K562 (cell line): ENCODE measurements around the gene GP1BB. TPM values are rescaled to one million over a fixed set of nuclear protein-coding genes. Genes with fewer than 3 reads are reported as not detected.

Experiments used
- BCOR ChIP-seq: fragments of 450-650 bp; IDR thresholded peaks from 2 replicates; pipeline ENCODE4 v1.6.1; 2016
- BHLHE40 ChIP-seq: IDR thresholded peaks from 2 replicates; pipeline ENCODE4 v1.6.1; 2011; ENCODE audit warnings: low read length, improper control_type of control experiment
- CBFA2T2 ChIP-seq: fragments of 450-650 bp; conservative IDR thresholded peaks from 2 replicates; pipeline ENCODE4 v1.6.1; 2017; ENCODE audit warnings: mild to moderate bottlenecking
- CHD4 ChIP-seq: fragments of 200-600 bp; sonication (generic); IDR thresholded peaks from 3 replicates; pipeline ENCODE4 v1.6.1; 2012; ENCODE audit warnings: low read depth, mild to moderate bottlenecking, mixed read lengths, low read length, inconsistent platforms; ENCODE audit not compliant: insufficient read depth, insufficient replicate concordance, poor library complexity, severe bottlenecking
- DIDO1 ChIP-seq: fragments of 450-650 bp; IDR thresholded peaks from 2 replicates; pipeline ENCODE4 v1.6.1; 2016; ENCODE audit warnings: low read depth, missing biosample characterization, missing genetic modification characterization
- KHSRP ChIP-seq: fragments of 450-650 bp; IDR thresholded peaks from 2 replicates; pipeline ENCODE4 v1.6.1; 2017
- KLF1 ChIP-seq: fragments of 450-650 bp; IDR thresholded peaks from 2 replicates; pipeline ENCODE4 v1.6.1; 2016; ENCODE audit warnings: missing genetic modification characterization, missing compliant biosample characterization
- LEF1 ChIP-seq: fragments of 450-650 bp; IDR thresholded peaks from 2 replicates; pipeline ENCODE4 v1.6.1; 2016; ENCODE audit warnings: mild to moderate bottlenecking
- MED1 ChIP-seq: sonication (generic); formaldehyde crosslinking; IDR thresholded peaks from 2 replicates; pipeline ENCODE4 v1.8.1; 2023; ENCODE audit warnings: missing genetic modification reagents, borderline replicate concordance
- MTA1 ChIP-seq: fragments of 450-650 bp; IDR thresholded peaks from 2 replicates; pipeline ENCODE4 v1.6.1; 2017; ENCODE audit warnings: borderline replicate concordance
- PHB ChIP-seq: fragments of 250-450 bp; sonication (Bioruptor Pico); IDR thresholded peaks from 2 replicates; pipeline ENCODE4 v1.5.0; 2021
- PHF20 ChIP-seq: fragments of 450-650 bp; IDR thresholded peaks from 2 replicates; pipeline ENCODE4 v1.6.1; 2018; ENCODE audit not compliant: partially characterized antibody
- PHF21A ChIP-seq: fragments of 450-650 bp; IDR thresholded peaks from 2 replicates; pipeline ENCODE4 v1.6.1; 2017; ENCODE audit warnings: low read depth, borderline replicate concordance
- PYGO2 ChIP-seq: fragments of 450-650 bp; IDR thresholded peaks from 2 replicates; pipeline ENCODE4 v1.6.1; 2016; ENCODE audit warnings: mild to moderate bottlenecking, missing genetic modification characterization, moderate library complexity, missing compliant biosample characterization
- RBBP5 ChIP-seq: fragments of 200-600 bp; sonication (generic); IDR thresholded peaks from 2 replicates; pipeline ENCODE4 v1.6.1; 2012; ENCODE audit warnings: borderline replicate concordance, mild to moderate bottlenecking, low read length, control low read depth, inconsistent platforms; ENCODE audit not compliant: insufficient read depth, poor library complexity, severe bottlenecking
- RBM15 ChIP-seq: fragments of 200-400 bp; formaldehyde crosslinking; IDR thresholded peaks from 2 replicates; pipeline ENCODE4 v1.6.1; 2018; ENCODE audit warnings: mild to moderate bottlenecking, low read length, moderate library complexity; ENCODE audit not compliant: insufficient read depth
- SMAD1 ChIP-seq: fragments of 150-350 bp; IDR thresholded peaks from 2 replicates; pipeline ENCODE4 v1.6.1; 2014; ENCODE audit warnings: low read length, low read depth; ENCODE audit not compliant: partially characterized antibody
- TAF7 ChIP-seq: fragments of 450-650 bp; IDR thresholded peaks from 2 replicates; pipeline ENCODE4 v1.6.1; 2016; ENCODE audit warnings: missing genetic modification characterization, missing compliant biosample characterization
- TBL1XR1 ChIP-seq, 2 experiments: IDR thresholded peaks; 2 replicates each; pipeline ENCODE4 v1.6.1; 2012; ENCODE audit warnings: improper control_type of control experiment in 2 of 2, low read length in 2 of 2, mild to moderate bottlenecking in 1 of 2
- TCF7L2 ChIP-seq: fragments of 150-350 bp; IDR thresholded peaks from 2 replicates; pipeline ENCODE4 v1.6.1; 2016; ENCODE audit warnings: low read depth, mild to moderate bottlenecking, low read length, moderate library complexity
- TRIM28 ChIP-seq: fragments of 450-650 bp; IDR thresholded peaks from 2 replicates; pipeline ENCODE4 v1.6.1; 2017
- ZNF766 ChIP-seq: fragments of 200-800 bp; sonication (Bioruptor generic); conservative IDR thresholded peaks from 2 replicates; pipeline ENCODE4 v1.6.1; 2016; ENCODE audit warnings: missing genetic modification characterization, missing compliant biosample characterization
- polyA plus RNA-seq, 8 experiments: library from polyadenylated mRNA; depleted of rRNA in 4 of 8; stranded (reverse) in 5 of 8; unstranded in 3 of 8; fragments of >200 nt; fragmentation: Nextera tagmentation in 2 of 8; fragmentation: Illumina TruSeq in 1 of 8; extraction: Ambion mirVana in 2 of 8; extraction: Trizol in 1 of 8; gene quantifications; 2 replicates each; pipeline versions ENCODE4 v1.2.1 to v1.2.3, GENCODE V29; 2011 to 2014; ENCODE audit warnings: inconsistent platforms in 1 of 8, missing spikeins in 1 of 8
- total RNA-seq, 7 experiments: library from RNA; depleted of rRNA in 6 of 7; stranded (reverse); fragments of >200 nt in 6 of 7; fragmentation: Illumina TruSeq in 2 of 7; extraction: Trizol in 2 of 7; gene quantifications; 2 replicates each; pipeline versions ENCODE4 v1.2.1 to v1.2.3, GENCODE V29; 2011 to 2021; ENCODE audit warnings: low replicate concordance in 1 of 7
- TF ChIP-seq, protein P1 (sequence below): sonication (generic); formaldehyde crosslinking; IDR thresholded peaks from 2 replicates; pipeline ENCODE4 v1.8.0; 2022; ENCODE audit warnings: mild to moderate bottlenecking, low read depth, missing genetic modification reagents
- TF ChIP-seq, protein P2 (sequence below): sonication (generic); formaldehyde crosslinking; IDR thresholded peaks from 2 replicates; pipeline ENCODE4 v1.8.1; 2023; ENCODE audit warnings: mild to moderate bottlenecking, missing genetic modification reagents
- TF ChIP-seq, protein P3 (sequence below): fragments of 450-650 bp; IDR thresholded peaks from 2 replicates; pipeline ENCODE4 v1.6.1; 2017; ENCODE audit warnings: antibody characterized with exemption

Gene GP1BB
- total and polyA plus RNA-seq, 9 of the 15 experiments (the other 6 are each of a cell fraction or from before 2014, with no cell fraction given): 0.69 to 162 (median 2.8) TPM

DNA sequence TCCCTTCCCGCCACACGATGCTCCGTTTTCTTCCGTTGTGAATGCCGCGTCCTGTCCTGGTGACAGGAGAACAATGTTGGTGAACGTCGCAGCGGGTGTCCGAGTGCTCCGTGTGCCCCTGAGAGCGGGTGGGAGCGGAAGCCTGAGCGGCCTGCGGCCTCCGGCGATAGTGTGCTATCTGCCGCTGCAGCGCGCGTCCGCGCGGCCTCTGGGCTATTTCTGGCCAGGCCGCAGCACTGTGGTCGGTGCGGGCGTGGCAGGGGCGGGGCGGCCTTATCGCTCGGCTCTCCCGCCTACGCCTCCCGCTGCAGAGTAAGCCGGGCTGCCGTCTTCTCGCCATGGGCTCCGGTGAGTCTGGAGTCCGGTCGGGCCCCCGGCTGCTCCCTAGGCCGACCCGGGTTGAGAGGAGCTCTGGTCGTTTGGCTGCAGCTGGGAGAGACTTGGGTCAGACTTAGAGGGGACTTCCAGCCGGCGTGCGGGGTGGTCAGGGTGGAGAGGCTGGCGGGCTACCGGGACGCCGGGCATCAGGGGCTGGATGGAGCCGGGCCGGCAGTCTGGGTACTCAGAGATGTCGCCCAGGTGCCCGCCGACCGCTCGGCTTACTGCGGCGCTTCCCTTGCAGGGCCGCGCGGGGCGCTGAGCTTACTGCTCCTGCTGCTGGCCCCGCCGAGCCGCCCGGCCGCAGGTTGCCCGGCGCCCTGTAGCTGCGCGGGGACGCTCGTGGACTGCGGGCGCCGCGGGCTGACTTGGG lies at the start of gene GP1BB (continued):
- TF ChIP-seq, protein P1, sequence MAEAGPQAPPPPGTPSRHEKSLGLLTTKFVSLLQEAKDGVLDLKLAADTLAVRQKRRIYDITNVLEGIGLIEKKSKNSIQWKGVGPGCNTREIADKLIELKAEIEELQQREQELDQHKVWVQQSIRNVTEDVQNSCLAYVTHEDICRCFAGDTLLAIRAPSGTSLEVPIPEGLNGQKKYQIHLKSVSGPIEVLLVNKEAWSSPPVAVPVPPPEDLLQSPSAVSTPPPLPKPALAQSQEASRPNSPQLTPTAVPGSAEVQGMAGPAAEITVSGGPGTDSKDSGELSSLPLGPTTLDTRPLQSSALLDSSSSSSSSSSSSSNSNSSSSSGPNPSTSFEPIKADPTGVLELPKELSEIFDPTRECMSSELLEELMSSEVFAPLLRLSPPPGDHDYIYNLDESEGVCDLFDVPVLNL (CRISPR knock-in tag): no peak
- TF ChIP-seq KLF1: peak; percentile 100
- peak; percentile 96 for TF ChIP-seq TRIM28
- 0 out of 2 replicates have a peak, but pooled peaks have one; percentile 10 for TF ChIP-seq PYGO2 (tag)
- peak; percentile 57; the same call in 1 of the 2 replicates for TF ChIP-seq TAF7 (tag)
- peak; percentile 98 for TF ChIP-seq SMAD1
- no peak for TF ChIP-seq MED1 (CRISPR knock-in tag)
- TF ChIP-seq, protein P2, sequence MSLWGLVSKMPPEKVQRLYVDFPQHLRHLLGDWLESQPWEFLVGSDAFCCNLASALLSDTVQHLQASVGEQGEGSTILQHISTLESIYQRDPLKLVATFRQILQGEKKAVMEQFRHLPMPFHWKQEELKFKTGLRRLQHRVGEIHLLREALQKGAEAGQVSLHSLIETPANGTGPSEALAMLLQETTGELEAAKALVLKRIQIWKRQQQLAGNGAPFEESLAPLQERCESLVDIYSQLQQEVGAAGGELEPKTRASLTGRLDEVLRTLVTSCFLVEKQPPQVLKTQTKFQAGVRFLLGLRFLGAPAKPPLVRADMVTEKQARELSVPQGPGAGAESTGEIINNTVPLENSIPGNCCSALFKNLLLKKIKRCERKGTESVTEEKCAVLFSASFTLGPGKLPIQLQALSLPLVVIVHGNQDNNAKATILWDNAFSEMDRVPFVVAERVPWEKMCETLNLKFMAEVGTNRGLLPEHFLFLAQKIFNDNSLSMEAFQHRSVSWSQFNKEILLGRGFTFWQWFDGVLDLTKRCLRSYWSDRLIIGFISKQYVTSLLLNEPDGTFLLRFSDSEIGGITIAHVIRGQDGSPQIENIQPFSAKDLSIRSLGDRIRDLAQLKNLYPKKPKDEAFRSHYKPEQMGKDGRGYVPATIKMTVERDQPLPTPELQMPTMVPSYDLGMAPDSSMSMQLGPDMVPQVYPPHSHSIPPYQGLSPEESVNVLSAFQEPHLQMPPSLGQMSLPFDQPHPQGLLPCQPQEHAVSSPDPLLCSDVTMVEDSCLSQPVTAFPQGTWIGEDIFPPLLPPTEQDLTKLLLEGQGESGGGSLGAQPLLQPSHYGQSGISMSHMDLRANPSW (CRISPR knock-in tag): peak; percentile 99
- TF ChIP-seq DIDO1 (tag): peak; percentile 88
- peak; percentile 61; the same call in 1 of the 2 replicates for TF ChIP-seq KHSRP
- no peak for TF ChIP-seq RBM15
- TF ChIP-seq, protein P3, sequence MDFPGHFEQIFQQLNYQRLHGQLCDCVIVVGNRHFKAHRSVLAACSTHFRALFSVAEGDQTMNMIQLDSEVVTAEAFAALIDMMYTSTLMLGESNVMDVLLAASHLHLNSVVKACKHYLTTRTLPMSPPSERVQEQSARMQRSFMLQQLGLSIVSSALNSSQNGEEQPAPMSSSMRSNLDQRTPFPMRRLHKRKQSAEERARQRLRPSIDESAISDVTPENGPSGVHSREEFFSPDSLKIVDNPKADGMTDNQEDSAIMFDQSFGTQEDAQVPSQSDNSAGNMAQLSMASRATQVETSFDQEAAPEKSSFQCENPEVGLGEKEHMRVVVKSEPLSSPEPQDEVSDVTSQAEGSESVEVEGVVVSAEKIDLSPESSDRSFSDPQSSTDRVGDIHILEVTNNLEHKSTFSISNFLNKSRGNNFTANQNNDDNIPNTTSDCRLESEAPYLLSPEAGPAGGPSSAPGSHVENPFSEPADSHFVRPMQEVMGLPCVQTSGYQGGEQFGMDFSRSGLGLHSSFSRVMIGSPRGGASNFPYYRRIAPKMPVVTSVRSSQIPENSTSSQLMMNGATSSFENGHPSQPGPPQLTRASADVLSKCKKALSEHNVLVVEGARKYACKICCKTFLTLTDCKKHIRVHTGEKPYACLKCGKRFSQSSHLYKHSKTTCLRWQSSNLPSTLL: 0 out of 2 replicates have a peak, but pooled peaks have one; percentile 6
- TF ChIP-seq MTA1: peak; percentile 92
- TF ChIP-seq PHF20: peak; percentile 97
- peak; percentile 83 for TF ChIP-seq CHD4
- no peak for TF ChIP-seq PHB
- TF ChIP-seq BCOR: peak; percentile 100
- TF ChIP-seq PHF21A: peak; percentile 97
- no peak for TF ChIP-seq ZNF766
- TF ChIP-seq TBL1XR1 (IDR thresholded peaks at IDR 0.05; ENCODE audit: low read length in 2 of 2): peak; percentile 100
- peak; percentile 57; the same call in 1 of the 2 replicates for TF ChIP-seq TCF7L2
- TF ChIP-seq CBFA2T2: peak; percentile 98
- TF ChIP-seq BHLHE40: peak; percentile 98
- peak; percentile 99 for TF ChIP-seq RBBP5
- TF ChIP-seq LEF1: no peak
